DOHH2 (cell line): ENCODE results near the gene ATP5MC2.

Experiments used
- EZH2phosphoT487 ChIP-seq: fragments of 200-600 bp; sonication (generic); IDR thresholded peaks from 2 replicates; pipeline ENCODE4 v1.6.1; 2017; ENCODE audit warnings: borderline replicate concordance, mild to moderate bottlenecking, antibody characterized with exemption, low read length, moderate library complexity, mixed read lengths
- TF ChIP-seq, protein P1 (sequence below): fragments of 200-600 bp; sonication (generic); IDR thresholded peaks from one replicate; pipeline ENCODE4 v1.5.1; 2014; ENCODE audit warnings: antibody characterized with exemption, mild to moderate bottlenecking, low read depth, low read length; ENCODE audit not compliant: poor library complexity, severe bottlenecking

DNA sequence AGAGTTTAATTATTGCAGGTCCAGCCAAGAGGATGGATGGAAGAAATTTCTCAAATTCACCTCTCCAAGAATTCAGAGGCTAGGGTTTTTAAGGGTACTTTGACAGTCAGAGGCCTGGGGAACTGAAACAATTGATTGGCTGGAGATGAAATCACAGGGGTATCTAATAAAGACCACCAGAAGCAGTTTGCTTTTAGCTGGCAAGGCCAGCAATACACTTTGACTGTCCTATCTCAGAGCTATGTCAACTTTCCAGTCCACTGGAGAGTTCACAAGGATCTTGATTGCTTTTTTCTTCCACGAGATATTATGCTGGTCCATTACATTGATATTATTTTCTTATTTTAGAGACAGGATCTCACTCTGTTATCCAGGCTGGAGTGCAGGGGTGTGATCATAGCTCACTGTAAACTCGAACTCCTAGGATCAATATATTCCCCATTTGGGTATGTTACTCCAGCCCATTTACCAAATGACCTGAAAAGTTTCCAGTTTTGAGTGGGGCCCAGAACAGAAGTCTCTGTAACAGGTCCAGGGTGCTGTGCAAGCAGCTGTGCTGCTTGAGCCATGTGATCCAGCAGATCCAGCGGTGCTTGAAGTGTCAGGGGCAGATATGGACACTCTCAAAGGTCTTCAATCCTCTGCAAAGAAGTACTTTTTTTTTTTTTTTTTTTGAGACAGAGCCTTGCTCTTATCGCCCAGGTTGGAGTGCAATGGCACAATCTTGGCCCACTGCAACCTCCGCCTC lies 32.5 kb downstream of the ATP5MC2 start:
- TF ChIP-seq, protein P1, sequence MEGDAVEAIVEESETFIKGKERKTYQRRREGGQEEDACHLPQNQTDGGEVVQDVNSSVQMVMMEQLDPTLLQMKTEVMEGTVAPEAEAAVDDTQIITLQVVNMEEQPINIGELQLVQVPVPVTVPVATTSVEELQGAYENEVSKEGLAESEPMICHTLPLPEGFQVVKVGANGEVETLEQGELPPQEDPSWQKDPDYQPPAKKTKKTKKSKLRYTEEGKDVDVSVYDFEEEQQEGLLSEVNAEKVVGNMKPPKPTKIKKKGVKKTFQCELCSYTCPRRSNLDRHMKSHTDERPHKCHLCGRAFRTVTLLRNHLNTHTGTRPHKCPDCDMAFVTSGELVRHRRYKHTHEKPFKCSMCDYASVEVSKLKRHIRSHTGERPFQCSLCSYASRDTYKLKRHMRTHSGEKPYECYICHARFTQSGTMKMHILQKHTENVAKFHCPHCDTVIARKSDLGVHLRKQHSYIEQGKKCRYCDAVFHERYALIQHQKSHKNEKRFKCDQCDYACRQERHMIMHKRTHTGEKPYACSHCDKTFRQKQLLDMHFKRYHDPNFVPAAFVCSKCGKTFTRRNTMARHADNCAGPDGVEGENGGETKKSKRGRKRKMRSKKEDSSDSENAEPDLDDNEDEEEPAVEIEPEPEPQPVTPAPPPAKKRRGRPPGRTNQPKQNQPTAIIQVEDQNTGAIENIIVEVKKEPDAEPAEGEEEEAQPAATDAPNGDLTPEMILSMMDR: no peak
- TF ChIP-seq EZH2phosphoT487: no peak
